GM12873 (cell line): ENCODE data around the gene MYOCD.

ENCODE experiments used
- CTCF ChIP-seq: IDR thresholded peaks from 2 replicates; pipeline ENCODE4 v1.5.1; 2012; ENCODE audit warnings: low read depth, mild to moderate bottlenecking, moderate library complexity, low read length, control low read depth; ENCODE audit not compliant: insufficient read depth; ENCODE audit errors: missing control alignments

Gene MYOCD

GRCh38 chr17:12665263-12666210, at the start of gene MYOCD:
TSS of gene MYOCD (plus strand) at chr17:12665890. CDS start at chr17:12666189, 299 bp downstream.
- TF ChIP-seq CTCF, result no peak

- TF ChIP-seq CTCF, result no peak
These were observed 49.5 kb upstream of the MYOCD start for GRCh38 chr17:12616161-12616560.

- no peak for TF ChIP-seq CTCF
These were observed 47.1 kb upstream of the MYOCD start for GRCh38 chr17:12618557-12618956.

GRCh38 chr17:12619459-12620199, 46.1 kb upstream of the MYOCD start:
- no peak for TF ChIP-seq CTCF

GRCh38 chr17:12620200-12620720, 45.4 kb upstream of the MYOCD start:
- no peak for TF ChIP-seq CTCF

GRCh38 chr17:12622726-12623125, 43.0 kb upstream of the MYOCD start:
- no peak for TF ChIP-seq CTCF
